Right renal pelvis (tissue), 4 donors: ENCODE measurements around the gene KLHL6. TPM values are rescaled to one million over a fixed set of nuclear protein-coding genes. Genes with fewer than 3 reads are reported as not detected.
A peak's percentile ranks its signal among the peaks of the same experiment; 100 is the strongest.

Source experiments
- DNase-seq, 4 donors: peaks; one replicate each; pipeline ENCODE4 v3.0.0-alpha.2; 2013; ENCODE audit warnings: low read depth in 4 of 4, low spot score in 3 of 4, missing footprints in 1 of 4
- polyA plus RNA-seq, 4 donors: library from polyadenylated mRNA; unstranded; fragments of 120-200 nt; gene quantifications; one replicate each; pipeline ENCODE4 v1.2.1, GENCODE V29; 2013; ENCODE audit not compliant: insufficient read length in 4 of 4

KLHL6 gene, protein sequence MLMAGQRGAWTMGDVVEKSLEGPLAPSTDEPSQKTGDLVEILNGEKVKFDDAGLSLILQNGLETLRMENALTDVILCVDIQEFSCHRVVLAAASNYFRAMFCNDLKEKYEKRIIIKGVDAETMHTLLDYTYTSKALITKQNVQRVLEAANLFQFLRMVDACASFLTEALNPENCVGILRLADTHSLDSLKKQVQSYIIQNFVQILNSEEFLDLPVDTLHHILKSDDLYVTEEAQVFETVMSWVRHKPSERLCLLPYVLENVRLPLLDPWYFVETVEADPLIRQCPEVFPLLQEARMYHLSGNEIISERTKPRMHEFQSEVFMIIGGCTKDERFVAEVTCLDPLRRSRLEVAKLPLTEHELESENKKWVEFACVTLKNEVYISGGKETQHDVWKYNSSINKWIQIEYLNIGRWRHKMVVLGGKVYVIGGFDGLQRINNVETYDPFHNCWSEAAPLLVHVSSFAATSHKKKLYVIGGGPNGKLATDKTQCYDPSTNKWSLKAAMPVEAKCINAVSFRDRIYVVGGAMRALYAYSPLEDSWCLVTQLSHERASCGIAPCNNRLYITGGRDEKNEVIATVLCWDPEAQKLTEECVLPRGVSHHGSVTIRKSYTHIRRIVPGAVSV
- 1 to 10 TPM; 1.0 to 1.3 (median 1.1) TPM for polyA plus RNA-seq

GRCh38 chr3:183555541-183556081, at the start of gene KLHL6:
Gene KLHL6, minus strand, starts transcription at chr3:183555706. Its CDS starts 53 bp downstream, at chr3:183555653.
- no peak for DNase-seq

- DNase-seq: no peak
Measured at GRCh38 chr3:183597959-183598358, 42.5 kb upstream of the KLHL6 start.

GRCh38 chr3:183594636-183595035, 39.1 kb upstream of the KLHL6 start:
- no peak for DNase-seq

DNA sequence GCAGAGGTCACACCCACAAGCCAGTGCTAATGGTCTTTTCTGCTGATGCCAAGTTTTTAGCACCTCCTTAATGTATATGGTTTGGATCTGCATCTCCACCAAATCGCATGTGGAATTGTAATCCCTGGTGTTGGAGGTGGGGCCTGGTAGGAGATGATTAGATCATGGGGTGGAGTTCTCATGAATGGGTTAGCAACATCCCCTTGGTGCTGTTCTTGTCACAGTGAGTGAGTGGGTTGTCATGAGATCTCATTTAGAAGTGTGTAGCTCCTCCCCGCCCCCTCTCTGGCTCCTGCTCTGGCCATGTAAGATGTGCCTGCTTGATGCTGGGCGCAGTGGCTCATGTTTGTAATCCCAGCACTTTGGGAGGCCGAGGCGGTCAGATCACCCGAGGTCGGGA, 37.3 kb upstream of the KLHL6 start:
- no peak for DNase-seq

DNA sequence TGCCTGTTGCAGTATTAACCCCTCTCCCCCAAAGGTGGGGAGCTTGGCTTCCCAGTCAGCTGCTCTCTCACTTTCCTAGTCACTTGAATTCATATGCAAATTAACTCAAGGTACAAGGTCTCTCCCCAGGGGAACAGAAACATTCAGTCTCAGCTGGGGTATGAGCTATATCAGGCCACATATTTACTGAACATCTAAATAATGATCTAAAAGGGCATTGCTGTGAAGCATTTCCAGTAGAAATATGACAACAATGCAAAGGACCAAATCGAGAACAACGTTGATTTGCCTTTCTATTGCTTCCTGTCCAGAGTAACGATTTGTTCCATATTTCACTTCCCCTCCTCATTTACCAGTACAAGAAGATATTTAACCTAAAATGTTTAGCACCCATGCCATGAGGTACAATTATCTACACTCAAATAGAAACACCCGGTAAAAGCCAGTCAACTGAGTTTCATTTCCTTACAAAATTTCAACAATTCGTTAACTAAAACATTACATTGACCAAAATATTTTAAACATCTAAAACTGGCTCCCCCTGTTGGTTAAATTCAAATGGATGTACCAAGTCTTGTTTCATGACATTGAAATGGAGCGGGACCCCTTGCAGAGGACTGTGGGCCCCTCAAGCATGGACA, 36.5 kb upstream of the KLHL6 start:
- no peak for DNase-seq

DNA sequence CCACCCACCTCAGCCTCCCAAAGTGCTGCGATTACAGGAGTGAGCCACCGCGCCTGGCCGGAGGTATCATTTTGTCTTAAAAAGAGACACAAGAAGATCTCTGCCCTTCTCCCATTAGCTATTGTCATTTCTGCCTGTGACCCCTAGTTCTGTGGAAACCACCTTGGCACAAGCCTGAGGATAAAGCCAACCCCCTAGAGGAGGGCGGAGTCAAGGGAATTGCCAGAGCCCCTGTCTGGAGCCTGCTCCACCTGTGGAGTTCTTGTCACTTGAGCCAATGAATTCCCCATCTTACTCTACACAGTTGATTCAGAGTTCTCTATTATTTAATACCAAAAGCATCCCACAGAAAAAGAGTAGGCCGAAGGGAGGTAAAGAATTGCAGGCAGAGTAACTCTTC, 34.9 kb upstream of the KLHL6 start:
- DNase-seq: no peak

DNA sequence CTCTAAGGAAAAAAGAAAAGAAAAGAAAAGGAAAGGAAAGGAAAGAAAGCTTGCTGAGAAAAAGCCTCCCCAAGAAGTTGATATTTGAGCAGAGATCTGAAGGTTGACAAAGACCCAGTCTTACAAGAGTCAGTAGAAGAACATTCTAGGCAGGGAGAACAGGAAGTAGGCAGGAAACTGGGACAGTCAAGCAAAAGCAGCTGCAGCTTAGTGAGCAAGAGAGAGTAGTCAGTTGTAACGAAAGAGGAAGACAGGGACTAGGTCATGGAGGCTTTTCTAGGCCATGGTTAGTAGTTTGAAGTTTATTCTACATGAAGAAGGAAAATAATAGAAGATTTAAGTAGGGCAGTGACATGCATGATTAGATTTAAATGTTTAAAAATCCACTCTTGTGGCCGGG, 31.8 kb upstream of the KLHL6 start:
- no peak for DNase-seq

DNA sequence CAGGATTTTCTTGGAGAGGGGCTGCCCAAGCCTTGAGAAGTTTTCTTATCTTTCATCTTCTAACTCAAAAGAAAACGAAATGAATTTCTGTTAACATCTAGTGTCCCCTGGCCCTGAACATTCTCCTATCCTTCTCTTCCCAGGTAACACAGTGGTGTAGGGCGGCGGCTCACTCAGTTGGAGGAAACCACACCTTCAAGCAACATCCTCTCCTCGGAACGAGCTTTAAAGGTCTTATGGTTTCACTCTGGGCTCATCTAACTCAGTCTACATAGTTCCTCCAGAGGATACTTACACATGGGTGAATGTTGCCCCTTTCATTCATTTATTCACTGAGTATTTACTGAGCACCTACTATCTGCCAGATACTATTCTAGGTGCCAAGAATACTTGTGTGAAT, 31.0 kb upstream of the KLHL6 start:
- DNase-seq: no peak

DNA sequence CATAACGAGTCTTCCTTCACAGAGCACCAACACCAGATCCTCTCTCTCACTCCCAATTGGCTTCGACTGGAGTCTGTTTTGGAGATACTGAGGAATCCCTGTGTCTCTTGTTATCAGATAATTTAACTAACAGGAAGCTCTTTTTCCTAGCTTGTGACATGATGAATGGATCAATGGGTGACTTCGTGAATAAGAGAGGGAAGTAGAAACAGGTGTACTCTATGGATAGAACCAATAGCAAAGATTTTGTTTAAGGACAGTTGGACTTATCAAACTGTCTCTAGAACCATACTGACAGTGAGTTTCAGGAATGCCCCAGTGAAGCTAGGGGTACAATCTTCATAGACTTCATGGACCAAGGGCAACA, 29.4 kb upstream of the KLHL6 start:
- DNase-seq: no peak

DNA sequence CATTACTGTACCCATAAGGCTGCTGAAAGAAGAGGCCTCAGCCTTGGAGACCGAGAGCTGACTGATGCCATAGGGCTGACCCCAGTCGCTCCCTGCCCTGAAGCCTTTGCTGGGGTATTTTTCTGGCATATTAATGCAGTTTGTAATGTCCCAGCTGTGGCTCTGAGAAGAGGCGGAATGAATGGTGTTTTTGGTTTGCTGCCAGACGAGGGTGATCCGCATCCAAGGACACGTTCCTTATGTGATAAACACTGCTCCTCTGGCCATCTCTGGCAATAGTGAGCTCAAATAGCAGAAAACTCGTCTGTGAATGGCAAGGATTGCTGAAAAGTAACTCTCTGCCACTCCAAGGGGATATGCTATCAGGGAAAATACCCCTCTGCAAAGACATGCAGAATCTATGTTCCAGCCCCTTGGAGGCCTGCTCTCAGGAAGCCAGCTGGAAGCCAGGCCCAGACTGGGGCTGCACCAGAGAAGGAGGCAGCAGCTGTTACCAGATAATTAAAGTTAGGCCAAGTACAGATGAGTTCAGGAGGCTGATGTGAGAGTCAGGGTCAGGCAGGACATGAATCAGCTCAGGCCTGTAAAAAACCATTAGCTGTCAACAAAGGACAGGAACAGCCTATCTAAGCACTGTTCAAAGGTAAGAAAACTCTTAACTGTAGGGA, 28.9 kb upstream of the KLHL6 start:
- peak in 3 of 4 donors; percentile 44 to 53 (median 49) for DNase-seq

DNA sequence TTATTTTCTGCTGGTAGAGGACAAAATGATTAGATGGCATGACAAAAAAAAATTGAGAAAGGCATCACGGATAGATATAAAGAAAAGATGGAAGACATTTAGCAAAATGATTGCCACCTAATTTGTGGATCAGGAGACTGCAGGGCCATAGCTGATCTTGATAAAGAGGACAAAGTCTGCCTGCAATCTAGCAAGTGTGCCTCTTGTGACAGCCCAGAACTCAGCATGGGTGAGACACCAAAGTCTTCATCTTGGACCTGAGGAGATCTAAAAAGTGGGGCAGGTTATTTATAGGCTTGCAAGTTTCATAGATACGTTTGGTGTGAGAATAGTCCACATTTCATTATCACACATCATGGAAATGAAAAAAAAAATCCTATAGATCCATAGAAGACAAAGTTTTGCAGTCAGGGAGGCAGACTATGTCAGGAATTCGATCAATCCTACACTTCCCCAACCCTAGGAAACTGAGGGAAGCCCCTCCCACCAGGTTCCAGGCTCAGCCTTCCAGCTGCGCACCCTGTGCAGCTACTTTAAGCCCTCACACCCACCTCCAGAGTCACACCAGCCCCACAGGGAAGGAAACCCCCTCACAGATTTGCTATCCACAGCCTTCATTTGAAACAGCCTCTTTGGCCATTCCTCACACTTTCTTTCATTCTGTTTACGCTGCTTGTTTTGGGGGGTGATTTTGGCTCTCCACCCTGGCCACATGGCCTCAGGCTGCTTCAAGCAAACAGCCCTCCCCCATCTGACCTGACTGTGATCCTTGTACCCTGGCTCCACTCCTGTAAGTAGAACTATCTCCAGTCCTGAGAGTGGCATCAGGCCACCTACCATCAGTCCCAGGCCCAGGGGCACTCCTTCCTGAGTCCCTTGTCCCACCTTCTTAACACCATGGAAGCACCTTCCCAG, 28.1 kb upstream of the KLHL6 start:
- no peak for DNase-seq

DNA sequence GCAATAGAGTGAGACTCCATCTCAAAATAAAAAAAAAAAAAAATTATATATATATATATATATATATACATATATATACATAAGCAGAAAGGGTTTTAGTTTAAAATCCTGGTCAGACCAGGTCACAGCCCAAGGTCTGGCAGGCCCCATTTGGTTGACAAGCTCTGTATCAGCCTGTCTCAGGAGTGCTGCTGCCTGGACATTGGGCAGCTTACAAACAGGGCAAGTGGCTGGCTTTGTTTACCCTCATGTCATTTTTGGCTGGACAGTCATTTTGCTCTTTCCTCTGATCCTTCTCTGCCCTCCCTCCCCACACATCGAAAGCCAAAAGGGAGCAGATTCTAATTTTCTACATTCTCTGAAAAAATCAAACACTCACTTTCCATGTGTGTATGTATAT, 26.7 kb upstream of the KLHL6 start:
- no peak for DNase-seq

DNA sequence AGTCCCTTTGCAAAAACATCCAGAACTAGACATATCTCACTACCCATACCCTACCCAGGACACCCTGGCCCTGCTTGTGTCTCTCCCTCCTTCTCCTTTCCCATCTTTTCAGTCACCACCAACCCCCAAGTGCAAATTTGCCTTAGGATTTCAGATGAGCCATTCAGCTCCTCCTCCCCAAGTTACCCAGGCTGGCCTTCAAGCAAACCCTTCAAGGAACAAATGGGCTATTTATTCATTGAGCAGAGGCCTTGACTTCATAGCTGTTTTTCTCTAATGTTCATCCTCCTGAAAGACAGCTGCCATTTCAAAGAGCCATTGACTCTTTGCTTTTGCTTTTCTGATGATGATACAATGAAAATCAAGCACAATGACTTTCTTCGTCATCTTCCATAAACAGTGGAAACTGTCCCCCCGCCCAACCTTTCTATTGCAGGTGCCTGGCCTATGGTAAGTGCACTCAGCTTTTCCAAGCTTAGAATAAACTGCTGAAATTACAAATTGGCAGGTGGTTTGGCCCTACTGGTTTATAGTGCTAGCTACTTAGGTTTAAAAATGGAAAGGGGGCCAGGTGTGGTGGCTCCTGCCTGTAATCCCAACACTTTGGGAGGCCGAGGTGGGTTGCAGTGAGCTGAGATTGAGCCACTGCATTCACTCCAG, 26.1 kb upstream of the KLHL6 start:
- no peak for DNase-seq

DNA sequence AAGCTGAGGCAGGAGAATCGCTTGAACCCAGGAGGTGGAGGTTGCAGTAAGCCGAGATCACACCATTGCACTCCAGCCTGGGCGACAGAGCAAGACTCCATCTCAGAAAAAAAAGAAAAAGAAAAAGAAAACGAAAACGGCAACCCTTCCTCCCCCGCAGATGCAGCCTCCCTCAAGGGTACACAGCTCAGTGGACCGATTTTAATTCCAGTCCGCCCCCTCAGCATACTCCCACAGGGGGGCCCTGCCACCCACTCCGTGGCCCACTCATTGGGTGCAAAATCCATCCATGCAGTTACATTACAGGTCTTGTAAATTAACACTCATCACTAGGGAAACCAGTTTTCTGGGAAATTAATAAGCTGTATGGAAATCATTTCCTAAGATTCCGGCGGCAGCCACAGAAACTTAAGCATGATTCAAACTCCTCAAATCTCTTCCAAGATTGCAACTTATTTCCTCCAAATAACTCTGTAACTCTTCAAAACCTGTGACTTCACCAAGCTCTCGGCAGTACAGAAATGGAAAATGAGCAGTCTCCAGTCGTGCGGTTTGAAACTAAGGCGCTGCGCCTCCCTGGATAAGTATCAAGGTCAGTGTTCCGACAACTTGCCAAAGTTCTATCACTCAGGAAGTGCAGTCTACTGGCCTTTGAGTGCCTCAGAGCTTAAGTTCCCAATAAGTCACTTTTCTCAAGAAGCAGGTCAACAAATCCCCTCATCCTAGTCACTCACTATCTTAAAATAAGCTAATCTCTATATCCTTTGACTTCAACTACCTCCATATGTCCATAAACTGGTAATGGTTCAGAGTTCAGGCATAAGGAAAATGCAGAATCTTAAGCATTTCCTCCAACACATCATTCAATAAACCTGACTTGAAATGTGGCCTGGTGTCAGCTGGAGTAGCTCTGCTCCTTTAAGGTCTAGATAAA, 24.7 kb upstream of the KLHL6 start:
- DNase-seq: no peak

DNA sequence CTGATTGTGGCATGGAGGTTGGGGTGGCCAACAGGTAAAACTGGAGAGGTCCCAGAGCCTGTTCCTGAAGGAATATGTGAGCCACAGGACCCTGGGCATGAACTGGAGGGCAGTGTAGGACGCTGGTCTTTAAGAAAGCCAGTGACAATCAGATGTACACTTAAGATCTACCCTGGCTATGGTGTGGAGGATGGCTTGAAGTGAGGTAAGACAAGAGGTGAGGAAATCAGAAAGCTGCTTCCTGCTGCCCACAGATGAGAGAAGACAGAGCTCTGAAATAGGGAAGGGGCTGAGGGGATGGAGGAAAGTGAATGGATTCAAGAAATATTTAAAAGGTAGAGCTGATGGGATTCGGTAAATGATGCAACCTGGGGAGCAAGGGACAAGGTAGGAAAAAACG, 22.7 kb upstream of the KLHL6 start:
- DNase-seq: no peak

- DNase-seq: no peak
Measured at GRCh38 chr3:183577346-183577745, 21.8 kb upstream of the KLHL6 start.

GRCh38 chr3:183576487-183577107, 21.1 kb upstream of the KLHL6 start:
- DNase-seq: no peak

DNA sequence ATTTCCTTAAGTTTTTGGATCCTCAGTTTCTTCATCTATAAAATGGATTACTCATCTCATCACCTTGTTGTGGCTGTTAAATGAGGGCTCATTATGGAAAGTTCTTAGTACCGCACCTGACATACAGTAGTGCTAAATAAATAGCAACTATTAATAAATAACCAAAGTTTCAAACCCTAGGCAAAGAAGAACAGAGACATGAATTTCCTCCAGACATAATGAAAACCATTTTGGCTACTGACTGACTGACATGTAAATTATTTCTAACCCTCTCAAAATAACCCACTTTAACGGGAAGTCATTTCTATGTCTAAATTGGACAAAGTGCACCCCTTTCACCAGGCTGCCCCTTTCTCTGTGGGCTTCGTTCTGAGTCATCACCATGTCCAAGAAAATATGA, 17.4 kb upstream of the KLHL6 start:
- no peak for DNase-seq
